BE2C (cell line): ENCODE results near the gene KL.

Experiments
- DNase-seq: peaks from one replicate; pipeline ENCODE4 v3.0.0-alpha.2; 2020
- H3K27me3 ChIP-seq: fragments of 250-450 bp; sonication (Bioruptor Pico); 2 replicates; pipeline ENCODE4 v1.5.1; 2020; ENCODE audit warnings: mild to moderate bottlenecking
- H3K36me3 ChIP-seq: fragments of 250-450 bp; sonication (Bioruptor Pico); 2 replicates; pipeline ENCODE4 v1.5.1; 2020; ENCODE audit warnings: mild to moderate bottlenecking
- H3K4me1 ChIP-seq: fragments of 250-450 bp; sonication (Bioruptor Pico); 2 replicates; pipeline ENCODE4 v1.5.1; 2020
- H3K4me3 ChIP-seq: 2 replicates; pipeline ENCODE4 v1.5.1; 2011; ENCODE audit warnings: low read depth, low read length
- H3K9me3 ChIP-seq: fragments of 250-450 bp; sonication (Bioruptor Pico); 2 replicates; pipeline ENCODE4 v1.5.1; 2020
- TF ChIP-seq, protein P1 (sequence below): IDR thresholded peaks from 2 replicates; pipeline ENCODE4 v1.5.1; 2012; ENCODE audit warnings: mild to moderate bottlenecking, low read depth, low read length

KL gene

DNA sequence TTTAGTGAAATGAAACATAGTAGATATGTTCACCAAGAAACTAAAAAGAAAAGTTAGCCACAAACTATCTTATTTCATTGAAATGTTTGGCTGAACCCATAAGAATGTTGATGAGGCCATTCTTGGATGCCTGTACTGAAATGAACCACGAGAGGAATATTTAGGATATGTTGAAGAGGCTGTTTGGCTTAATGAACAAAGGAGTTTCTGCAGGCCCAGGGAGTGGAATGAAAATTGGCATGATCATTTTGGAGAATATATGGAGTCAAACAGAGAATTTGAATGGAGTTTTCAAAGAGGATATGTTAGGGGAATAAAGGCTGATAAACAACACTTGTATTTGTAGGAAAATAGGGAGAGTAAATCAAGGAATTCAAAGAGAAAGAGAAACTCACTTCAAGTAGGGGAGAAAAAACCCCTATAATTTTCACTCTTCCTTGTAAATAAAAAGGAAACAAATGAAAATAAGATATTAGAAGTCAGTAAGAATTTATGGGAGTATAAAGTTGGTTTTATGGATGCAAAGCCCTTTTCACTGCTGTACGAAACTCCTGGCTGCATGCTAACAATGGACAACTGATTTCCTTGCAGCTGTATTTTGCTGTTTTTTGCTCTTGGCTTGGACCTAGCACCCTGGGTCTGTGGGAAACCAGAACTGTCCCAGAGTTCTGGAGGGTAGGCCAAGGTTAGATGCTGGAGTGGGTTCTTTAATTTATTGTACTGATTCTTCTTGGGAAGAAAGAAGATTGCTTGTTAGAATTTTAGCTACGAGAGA is 36.5 kb downstream of the KL start:
- DNase-seq, result no peak

DNA sequence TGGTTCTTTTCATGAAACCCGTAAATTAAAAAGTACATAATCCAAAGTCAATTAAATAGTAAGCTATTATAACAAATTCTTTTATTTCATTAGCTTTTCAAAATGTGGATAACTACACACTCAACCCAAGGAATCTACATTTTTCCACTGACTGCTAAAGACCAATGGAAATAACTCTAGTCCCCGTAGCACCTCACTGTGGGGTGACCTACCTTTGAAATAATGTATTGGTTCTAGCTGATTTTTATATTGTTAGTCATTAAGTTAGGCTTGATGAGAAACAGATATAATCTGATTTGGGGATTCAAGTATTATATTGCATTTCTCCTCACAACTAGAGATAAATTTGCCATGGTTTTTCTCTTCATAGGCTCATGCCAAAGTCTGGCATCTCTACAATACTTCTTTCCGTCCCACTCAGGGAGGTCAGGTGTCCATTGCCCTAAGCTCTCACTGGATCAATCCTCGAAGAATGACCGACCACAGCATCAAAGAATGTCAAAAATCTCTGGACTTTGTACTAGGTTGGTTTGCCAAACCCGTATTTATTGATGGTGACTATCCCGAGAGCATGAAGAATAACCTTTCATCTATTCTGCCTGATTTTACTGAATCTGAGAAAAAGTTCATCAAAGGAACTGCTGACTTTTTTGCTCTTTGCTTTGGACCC is 37.3 kb downstream of the KL start:
- Histone ChIP-seq H3K27me3 (no peaks in the 10 kb centered on the region), H3K36me3 (no peaks in the 10 kb centered on the region), H3K4me1 (no peaks in the 10 kb centered on the region), H3K4me3 (no peak overlapping the region), H3K9me3 (no peaks in the 10 kb centered on the region)
- no peak for DNase-seq
- TF ChIP-seq, protein P1, sequence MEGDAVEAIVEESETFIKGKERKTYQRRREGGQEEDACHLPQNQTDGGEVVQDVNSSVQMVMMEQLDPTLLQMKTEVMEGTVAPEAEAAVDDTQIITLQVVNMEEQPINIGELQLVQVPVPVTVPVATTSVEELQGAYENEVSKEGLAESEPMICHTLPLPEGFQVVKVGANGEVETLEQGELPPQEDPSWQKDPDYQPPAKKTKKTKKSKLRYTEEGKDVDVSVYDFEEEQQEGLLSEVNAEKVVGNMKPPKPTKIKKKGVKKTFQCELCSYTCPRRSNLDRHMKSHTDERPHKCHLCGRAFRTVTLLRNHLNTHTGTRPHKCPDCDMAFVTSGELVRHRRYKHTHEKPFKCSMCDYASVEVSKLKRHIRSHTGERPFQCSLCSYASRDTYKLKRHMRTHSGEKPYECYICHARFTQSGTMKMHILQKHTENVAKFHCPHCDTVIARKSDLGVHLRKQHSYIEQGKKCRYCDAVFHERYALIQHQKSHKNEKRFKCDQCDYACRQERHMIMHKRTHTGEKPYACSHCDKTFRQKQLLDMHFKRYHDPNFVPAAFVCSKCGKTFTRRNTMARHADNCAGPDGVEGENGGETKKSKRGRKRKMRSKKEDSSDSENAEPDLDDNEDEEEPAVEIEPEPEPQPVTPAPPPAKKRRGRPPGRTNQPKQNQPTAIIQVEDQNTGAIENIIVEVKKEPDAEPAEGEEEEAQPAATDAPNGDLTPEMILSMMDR, result no peak

More for the DNA sequence above, 36.5 kb downstream of the KL start:
- Histone ChIP-seq H3K27me3 (no peaks in the 10 kb centered on the region), H3K9me3 (no peaks in the 10 kb centered on the region), H3K4me3 (no peak overlapping the region), H3K4me1 (no peaks in the 10 kb centered on the region), H3K36me3 (no peaks in the 10 kb centered on the region)
- TF ChIP-seq, protein P1, result no peak

DNA sequence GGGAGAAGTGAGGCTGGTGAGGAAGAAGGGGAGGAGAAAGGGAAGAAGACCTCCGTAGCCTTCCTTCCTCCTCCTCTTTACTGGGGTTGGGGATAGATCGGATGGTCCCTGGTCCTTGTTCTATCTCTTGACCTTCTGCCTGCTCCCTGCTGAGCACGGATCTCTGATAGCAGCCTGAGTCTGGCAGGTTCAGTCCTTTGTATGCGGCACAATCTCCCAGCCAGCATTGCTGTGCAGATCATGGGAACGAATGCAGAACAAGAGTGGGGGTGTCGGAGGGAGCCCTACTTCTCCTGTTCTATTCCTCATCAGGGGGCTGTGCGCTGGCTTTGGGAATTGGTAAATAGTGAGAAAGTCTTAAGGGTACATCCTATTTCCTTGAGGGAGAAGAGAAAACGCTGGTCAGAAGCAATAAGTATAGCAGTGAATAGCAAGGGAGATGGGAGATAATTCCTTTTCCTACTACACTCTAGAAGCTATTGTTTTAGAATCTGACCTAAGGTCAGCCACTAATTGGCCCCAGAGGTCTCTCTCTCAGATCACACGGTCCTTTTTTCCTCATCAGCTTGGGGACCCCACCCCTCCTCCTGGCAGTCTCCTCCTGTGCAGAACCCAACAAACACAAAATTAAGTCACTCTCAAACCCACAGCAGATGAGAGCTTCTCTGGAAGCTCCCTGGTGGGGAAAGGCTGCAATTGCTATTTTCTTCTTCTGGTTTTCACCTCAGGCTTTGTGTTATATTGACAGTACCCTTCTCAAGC is 41.0 kb downstream of the KL start:
- Histone ChIP-seq H3K36me3 (no peaks in the 10 kb centered on the region), H3K9me3 (no peaks in the 10 kb centered on the region), H3K4me3 (no peak overlapping the region), H3K4me1 (no peaks in the 10 kb centered on the region), H3K27me3 (no peaks in the 10 kb centered on the region)
- TF ChIP-seq, protein P1, result peak; percentile 71
- DNase-seq, result peak; percentile 29

DNA sequence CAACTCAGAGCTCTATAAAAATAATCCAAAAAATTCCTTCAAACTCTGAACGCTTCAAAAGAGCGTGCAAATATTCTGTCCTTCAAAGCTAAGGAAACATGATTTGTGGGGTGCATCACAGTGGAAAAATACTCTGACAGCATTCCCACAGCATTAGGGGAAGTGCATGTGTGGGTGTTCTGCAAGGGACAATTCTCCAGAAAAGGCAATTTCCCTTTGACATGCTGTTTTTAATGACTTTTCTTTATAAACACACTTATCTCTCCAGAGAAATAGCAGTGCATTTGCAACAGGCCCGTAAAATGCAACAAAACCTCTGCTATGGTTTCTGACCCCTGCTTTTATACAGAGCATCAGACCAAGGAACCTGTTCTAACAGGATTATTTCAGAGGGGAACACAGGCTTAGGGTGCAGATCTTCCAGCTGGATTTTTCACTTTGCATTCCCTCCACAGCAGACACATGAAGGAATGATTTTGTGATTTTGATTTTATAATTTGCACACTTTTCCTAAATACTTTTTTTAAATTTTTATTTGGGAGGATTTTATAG is 42.6 kb downstream of the KL start:
- no peaks in the 10 kb centered on the region for H3K9me3 ChIP-seq
- no peaks in the 10 kb centered on the region for H3K4me1 ChIP-seq
- H3K36me3 ChIP-seq, result no peaks in the 10 kb centered on the region
- TF ChIP-seq, protein P1, result no peak
- H3K27me3 ChIP-seq, result no peaks in the 10 kb centered on the region
- no peak overlapping the region for H3K4me3 ChIP-seq
- no peak for DNase-seq

DNA sequence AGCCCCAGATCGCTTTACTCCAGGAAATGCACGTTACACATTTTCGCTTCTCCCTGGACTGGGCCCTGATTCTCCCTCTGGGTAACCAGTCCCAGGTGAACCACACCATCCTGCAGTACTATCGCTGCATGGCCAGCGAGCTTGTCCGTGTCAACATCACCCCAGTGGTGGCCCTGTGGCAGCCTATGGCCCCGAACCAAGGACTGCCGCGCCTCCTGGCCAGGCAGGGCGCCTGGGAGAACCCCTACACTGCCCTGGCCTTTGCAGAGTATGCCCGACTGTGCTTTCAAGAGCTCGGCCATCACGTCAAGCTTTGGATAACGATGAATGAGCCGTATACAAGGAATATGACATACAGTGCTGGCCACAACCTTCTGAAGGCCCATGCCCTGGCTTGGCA is 44.6 kb downstream of the KL start:
- no peak for DNase-seq
- no peak overlapping the region for H3K4me3 ChIP-seq
- H3K36me3 ChIP-seq, result no peaks in the 10 kb centered on the region
- TF ChIP-seq, protein P1, result no peak
- no peaks in the 10 kb centered on the region for H3K27me3 ChIP-seq
- H3K4me1 ChIP-seq, result peaks cover 2% of the 10 kb centered on the region; the same call in 1 of the 2 replicates
- no peaks in the 10 kb centered on the region for H3K9me3 ChIP-seq
